Hepatocyte (in vitro differentiated cells): Measurements from ENCODE around the gene SLC25A45. TPM values are rescaled to one million over a fixed set of nuclear protein-coding genes. Genes with fewer than 3 reads are reported as not detected.

Source experiments
- DNase-seq: peaks from one replicate; pipeline ENCODE4 v3.0.0-alpha.2; 2016; ENCODE audit warnings: low spot score
- H2AFZ ChIP-seq: fragments of 200-600 bp; sonication (generic); 2 replicates; pipeline ENCODE4 v1.6.0; 2016; ENCODE audit warnings: antibody characterized with exemption, mild to moderate bottlenecking
- H3K27ac ChIP-seq: fragments of 200-600 bp; sonication (generic); 2 replicates; pipeline ENCODE4 v1.5.1; 2016; ENCODE audit warnings: mild to moderate bottlenecking
- H3K27me3 ChIP-seq: fragments of 200-600 bp; sonication (generic); 2 replicates; pipeline ENCODE4 v1.6.1; 2016
- H3K36me3 ChIP-seq: fragments of 200-600 bp; sonication (generic); replicated peaks from 2 replicates; pipeline ENCODE4 v1.5.1; 2016; ENCODE audit warnings: low read depth; ENCODE audit not compliant: insufficient read depth
- H3K4me1 ChIP-seq: fragments of 200-600 bp; sonication (generic); 2 replicates; pipeline ENCODE4 v1.5.1; 2016; ENCODE audit warnings: mild to moderate bottlenecking, moderate library complexity; ENCODE audit not compliant: insufficient read depth
- H3K4me2 ChIP-seq: fragments of 200-600 bp; sonication (generic); 2 replicates; pipeline ENCODE4 v1.6.0; 2016
- H3K4me3 ChIP-seq: fragments of 200-600 bp; sonication (generic); 2 replicates; pipeline ENCODE4 v1.5.1; 2016; ENCODE audit warnings: mild to moderate bottlenecking
- H3K79me2 ChIP-seq: fragments of 200-600 bp; sonication (generic); 2 replicates; pipeline ENCODE4 v1.6.0; 2017; ENCODE audit warnings: mild to moderate bottlenecking
- H3K9me2 ChIP-seq: fragments of 200-600 bp; sonication (generic); replicated peaks from 2 replicates; pipeline ENCODE4 v1.6.0; 2017; ENCODE audit warnings: mild to moderate bottlenecking; ENCODE audit not compliant: insufficient read depth
- H3K9me3 ChIP-seq: fragments of 200-600 bp; sonication (generic); 2 replicates; pipeline ENCODE4 v1.5.1; 2016; ENCODE audit warnings: low read depth, mild to moderate bottlenecking
- H4K20me1 ChIP-seq: fragments of 200-600 bp; sonication (generic); 2 replicates; pipeline ENCODE4 v1.6.0; 2016; ENCODE audit warnings: mild to moderate bottlenecking; ENCODE audit not compliant: insufficient read depth, poor library complexity, severe bottlenecking
- EZH2 ChIP-seq: fragments of 200-600 bp; sonication (generic); IDR thresholded peaks from 2 replicates; pipeline ENCODE4 v1.6.1; 2016; ENCODE audit warnings: antibody characterized with exemption, mild to moderate bottlenecking, borderline replicate concordance
- EZH2phosphoT487 ChIP-seq: fragments of 200-600 bp; sonication (generic); IDR thresholded peaks from one replicate; pipeline ENCODE4 v1.6.1; 2018; ENCODE audit warnings: antibody characterized with exemption, mild to moderate bottlenecking, low read depth, moderate library complexity; ENCODE audit not compliant: unreplicated experiment, severe bottlenecking
- WGBS: methylation state at CpG from one replicate; pipeline ENCODE4 v1.1.6; 2016; ENCODE audit warnings: low lambda C conversion rate; ENCODE audit errors: missing lambda C conversion rate; 5-methylcytosine and 5-hydroxymethylcytosine counted together
- polyA plus RNA-seq: library from polyadenylated mRNA; unstranded; fragments of >200 nt; fragmentation: Nextera tagmentation; extraction: Ambion mirVana; gene quantifications from 2 replicates; pipeline ENCODE4 v1.2.1, GENCODE V29; 2016
- total RNA-seq: library from RNA; depleted of rRNA; stranded (reverse); fragments of >200 nt; gene quantifications from 2 replicates; pipeline ENCODE4 v1.2.3, GENCODE V29; 2014
- TF ChIP-seq, protein P1 (sequence below): fragments of 200-600 bp; sonication (generic); IDR thresholded peaks from 2 replicates; pipeline ENCODE4 v1.5.1; 2016; ENCODE audit warnings: antibody characterized with exemption, mild to moderate bottlenecking; ENCODE audit not compliant: poor library complexity

SLC25A45 gene
- total and polyA plus RNA-seq, 2 experiments from 2014 or later: 8.8 to 13.9 TPM

DNA sequence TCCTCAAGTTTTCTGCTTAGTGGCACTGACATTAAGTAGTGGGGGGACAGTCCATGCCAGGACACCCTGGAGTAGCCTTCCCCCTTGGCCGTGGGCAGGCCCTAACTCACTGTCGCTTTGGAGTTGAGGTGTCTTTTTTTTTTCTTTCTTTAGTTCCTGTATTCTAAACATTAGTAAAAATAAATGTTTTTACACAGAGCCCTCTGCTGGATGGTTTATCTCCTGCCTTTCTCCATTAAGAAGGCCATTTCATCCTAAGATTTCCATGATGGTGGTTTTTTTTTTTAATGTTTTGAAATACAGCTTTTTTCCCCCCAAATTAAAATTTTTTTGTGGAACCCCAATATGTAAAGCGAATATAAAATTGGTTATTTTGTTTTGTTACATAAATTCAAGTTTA, 29.7 kb downstream of the SLC25A45 start:
- Histone ChIP-seq H3K27me3 (peaks cover 5% of the 10 kb centered on the region), H3K9me3 (no peaks in the 10 kb centered on the region), H3K4me3 (no peak overlapping the region), H3K9me2 (no peaks in the 10 kb centered on the region), H3K36me3 (peaks cover 3% of the 10 kb centered on the region), H3K4me2 (no peak overlapping the region), H3K79me2 (no peaks in the 10 kb centered on the region), H2AFZ (no peak overlapping the region), H4K20me1 (peaks cover 4% of the 10 kb centered on the region), H3K4me1 (peaks cover 7% of the 10 kb centered on the region), H3K27ac (no peak overlapping the region)
- no peak for DNase-seq
- TF ChIP-seq EZH2phosphoT487 (no peak), EZH2 (no peak)
- TF ChIP-seq, protein P1, sequence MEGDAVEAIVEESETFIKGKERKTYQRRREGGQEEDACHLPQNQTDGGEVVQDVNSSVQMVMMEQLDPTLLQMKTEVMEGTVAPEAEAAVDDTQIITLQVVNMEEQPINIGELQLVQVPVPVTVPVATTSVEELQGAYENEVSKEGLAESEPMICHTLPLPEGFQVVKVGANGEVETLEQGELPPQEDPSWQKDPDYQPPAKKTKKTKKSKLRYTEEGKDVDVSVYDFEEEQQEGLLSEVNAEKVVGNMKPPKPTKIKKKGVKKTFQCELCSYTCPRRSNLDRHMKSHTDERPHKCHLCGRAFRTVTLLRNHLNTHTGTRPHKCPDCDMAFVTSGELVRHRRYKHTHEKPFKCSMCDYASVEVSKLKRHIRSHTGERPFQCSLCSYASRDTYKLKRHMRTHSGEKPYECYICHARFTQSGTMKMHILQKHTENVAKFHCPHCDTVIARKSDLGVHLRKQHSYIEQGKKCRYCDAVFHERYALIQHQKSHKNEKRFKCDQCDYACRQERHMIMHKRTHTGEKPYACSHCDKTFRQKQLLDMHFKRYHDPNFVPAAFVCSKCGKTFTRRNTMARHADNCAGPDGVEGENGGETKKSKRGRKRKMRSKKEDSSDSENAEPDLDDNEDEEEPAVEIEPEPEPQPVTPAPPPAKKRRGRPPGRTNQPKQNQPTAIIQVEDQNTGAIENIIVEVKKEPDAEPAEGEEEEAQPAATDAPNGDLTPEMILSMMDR: peak; percentile 52
- WGBS: 88% methylated on average over 3 of the region's 3 CpGs

DNA sequence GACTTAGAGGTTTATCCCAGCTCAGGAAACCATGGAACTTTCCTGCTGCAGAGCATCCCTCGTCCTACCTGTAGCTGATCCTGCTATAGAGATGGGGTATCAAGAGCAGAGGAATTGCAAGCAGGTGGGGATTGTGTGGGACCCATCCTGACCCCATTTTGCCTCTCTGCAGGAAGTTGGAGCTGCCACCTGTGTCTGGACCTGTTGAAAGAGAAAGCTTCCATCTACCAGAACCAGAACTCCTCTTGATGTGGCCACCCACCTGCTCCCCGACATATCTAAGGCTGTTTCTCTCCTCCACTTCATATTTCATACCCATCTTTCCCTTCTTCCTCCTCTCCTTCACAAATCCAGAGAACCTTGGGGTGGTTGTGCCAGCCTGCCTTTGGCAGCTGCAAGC, 30.9 kb downstream of the SLC25A45 start:
- Histone ChIP-seq H3K4me1 (no peaks in the 10 kb centered on the region), H3K27me3 (peaks cover 5% of the 10 kb centered on the region), H2AFZ (no peak overlapping the region), H3K79me2 (no peaks in the 10 kb centered on the region), H4K20me1 (peaks cover 4% of the 10 kb centered on the region), H3K4me3 (no peak overlapping the region), H3K4me2 (no peak overlapping the region), H3K27ac (no peak overlapping the region), H3K36me3 (peaks cover 3% of the 10 kb centered on the region), H3K9me2 (no peaks in the 10 kb centered on the region), H3K9me3 (no peaks in the 10 kb centered on the region)
- WGBS: 100% methylated on average over 2 of the region's 2 CpGs
- TF ChIP-seq EZH2 (no peak), EZH2phosphoT487 (no peak)
- TF ChIP-seq, protein P1: no peak
- DNase-seq: no peak

DNA sequence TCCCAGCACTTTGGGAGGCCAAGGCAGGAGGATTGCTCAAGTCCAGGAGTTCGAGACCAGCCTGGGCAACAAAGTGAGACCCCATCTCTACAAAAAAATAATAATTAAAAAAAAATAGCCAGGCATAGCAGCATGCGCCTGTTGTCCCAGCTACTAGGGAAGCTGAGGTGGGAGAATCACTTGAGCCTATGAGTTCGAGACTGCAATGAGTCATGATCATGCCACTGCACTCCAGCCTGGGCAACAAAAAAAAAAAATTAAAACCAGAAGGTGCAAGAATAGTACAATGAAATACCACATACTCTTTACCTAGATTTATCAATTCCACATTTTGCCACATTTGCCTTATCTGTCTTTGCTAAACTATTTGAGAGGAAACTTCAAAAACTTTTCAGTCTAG, 40.6 kb downstream of the SLC25A45 start:
- no peaks in the 10 kb centered on the region for H3K9me2 ChIP-seq
- no peaks in the 10 kb centered on the region for H3K27me3 ChIP-seq
- no peaks in the 10 kb centered on the region for H3K36me3 ChIP-seq
- TF ChIP-seq, protein P1: no peak
- TF ChIP-seq EZH2 (no peak), EZH2phosphoT487 (no peak)
- H4K20me1 ChIP-seq: peaks cover 41% of the 10 kb centered on the region
- H3K27ac ChIP-seq: no peak overlapping the region
- no peaks in the 10 kb centered on the region for H3K9me3 ChIP-seq
- no peak overlapping the region for H2AFZ ChIP-seq
- H3K4me3 ChIP-seq: no peak overlapping the region
- DNase-seq: no peak
- H3K79me2 ChIP-seq: peaks cover 56% of the 10 kb centered on the region
- no peak overlapping the region for H3K4me2 ChIP-seq
- 93% methylated on average over 3 of the region's 3 CpGs for WGBS
- H3K4me1 ChIP-seq: no peaks in the 10 kb centered on the region

DNA sequence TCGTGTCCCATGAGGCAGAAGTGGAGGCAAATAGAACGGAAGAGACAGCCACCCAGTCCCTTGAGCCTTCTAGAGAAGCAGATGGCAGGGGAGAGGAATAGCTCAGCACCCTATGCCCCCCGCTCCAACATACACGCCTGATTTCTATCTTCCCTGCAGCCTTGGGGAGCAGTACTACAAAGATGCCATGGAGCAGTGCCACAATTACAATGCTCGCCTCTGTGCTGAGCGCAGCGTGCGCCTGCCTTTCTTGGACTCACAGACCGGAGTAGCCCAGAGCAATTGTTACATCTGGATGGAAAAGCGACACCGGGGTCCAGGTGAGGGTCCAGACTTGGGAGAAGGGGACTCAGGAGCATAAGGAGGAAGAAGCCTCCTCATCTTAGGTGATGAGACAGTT, 42.2 kb downstream of the SLC25A45 start:
- Histone ChIP-seq H3K4me2 (no peak overlapping the region), H3K9me2 (no peaks in the 10 kb centered on the region), H3K27ac (no peak overlapping the region), H2AFZ (no peak overlapping the region), H3K36me3 (no peaks in the 10 kb centered on the region), H3K79me2 (peaks cover 72% of the 10 kb centered on the region), H3K9me3 (no peaks in the 10 kb centered on the region), H3K4me3 (no peak overlapping the region), H3K4me1 (peaks cover 5% of the 10 kb centered on the region), H3K27me3 (no peaks in the 10 kb centered on the region), H4K20me1 (peaks cover 57% of the 10 kb centered on the region)
- DNase-seq: no peak
- WGBS: 97% methylated on average over 11 of the region's 11 CpGs
- no peak for TF ChIP-seq EZH2
